ENCODE measurements around the gene DPEP3.

- TF ChIP-seq CTCF (IDR thresholded peaks at IDR 0.05): no peak
- no peak for TF ChIP-seq EP300 (IDR thresholded peaks at IDR 0.05)
- TF ChIP-seq POLR2AphosphoS5 (IDR thresholded peaks at IDR 0.05): no peak
These were observed 9.7 kb upstream of the DPEP3 start for GRCh38 chr16:67990018-67990386.

All from esophagus muscularis mucosa (tissue), 4 donors.